ENCODE results near the gene GREM1. TPM values are rescaled to one million over a fixed set of nuclear protein-coding genes. Genes with fewer than 3 reads are reported as not detected.

GREM1 gene
- total RNA-seq, 1 experiment from 2014 or later, result 0.66 TPM

DNA sequence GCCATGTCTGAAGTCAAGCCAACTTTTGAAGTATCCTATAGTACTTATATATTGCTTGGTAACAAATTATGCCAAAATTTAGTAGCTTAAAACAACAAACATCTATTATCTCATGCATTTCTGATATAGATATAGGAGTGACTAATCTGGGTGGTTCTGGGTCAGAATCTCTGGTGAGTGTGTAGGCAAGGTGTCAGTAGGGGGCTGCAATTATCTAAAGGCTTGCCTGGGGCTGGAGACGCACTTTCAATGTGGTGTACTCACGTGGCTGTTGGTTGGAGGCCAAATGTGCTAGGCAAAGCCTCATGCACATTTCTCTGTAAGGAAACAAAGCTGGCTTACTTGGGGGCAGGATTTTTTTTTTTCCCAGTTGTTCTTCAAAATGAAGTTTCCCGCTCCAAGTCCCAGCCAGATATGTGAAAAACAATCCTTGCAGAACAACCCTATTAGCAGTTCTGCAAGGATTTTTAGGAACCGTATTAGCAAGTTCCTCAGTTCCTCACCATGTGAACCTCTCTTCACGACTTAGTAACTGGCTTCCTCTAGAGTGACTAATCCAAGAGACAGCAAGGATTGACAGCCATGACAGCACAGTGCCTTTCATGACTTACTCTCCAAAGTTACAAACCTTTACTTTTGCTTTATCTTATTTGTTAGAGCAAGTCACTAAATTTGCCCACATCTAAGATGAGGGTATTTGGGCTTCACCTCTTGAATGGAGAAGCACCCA is 25.8 kb downstream of the GREM1 start:
- H3K4me1 ChIP-seq (ENCODE audit: control insufficient read depth in 1 of 2, insufficient read depth in 2 of 2, low read length in 2 of 2), result no peaks in the 10 kb centered on the region
- CTCF ChIA-PET, result no interaction called here
- DNase-seq (ENCODE audit: low read depth, low spot score) (no peak), ATAC-seq (no peak)
- BruUV-seq (replicated peaks), result no TSS peak
- intact Hi-C loops (cut with micrococcal nuclease), result loop anchor here (1.0 kb wide), 1 partner anchor 22 kb away; no protein-coding TSS in a partner anchor
- H3K27ac ChIP-seq (ENCODE audit: low read depth, low read length), result no peak overlapping the region
- H3K9me2 ChIP-seq (ENCODE audit: insufficient read depth), result no peaks in the 10 kb centered on the region
- no peak overlapping the region for H3K4me2 ChIP-seq (ENCODE audit: low read length)
- POLR2A ChIA-PET, result no interaction called here
- no peak overlapping the region for H3K9ac ChIP-seq (ENCODE audit: low read length)
- H3K27me3 ChIP-seq (ENCODE audit: insufficient read depth, low read length), result no peaks in the 10 kb centered on the region
- no peaks in the 10 kb centered on the region for H3K36me3 ChIP-seq (ENCODE audit: control insufficient read depth in 1 of 2, insufficient read depth in 2 of 2, low read length in 2 of 2)
- RAD21 ChIA-PET (ENCODE audit: low non-redundant PET in 1 of 2, low total read pairs in 2 of 2, uncharacterized antibody in 2 of 2, unreplicated experiment in 2 of 2), result no interaction called here
- no peaks in the 10 kb centered on the region for H3K9me3 ChIP-seq (ENCODE audit: control insufficient read depth in 1 of 2, insufficient read depth in 1 of 2, low read depth in 1 of 2, low read length in 2 of 2)
- H3K4me3 ChIP-seq (replicated peaks in 1 of 2; ENCODE audit: low read depth in 1 of 2, low read length in 2 of 2), result no peak overlapping the region
- no peaks in the 10 kb centered on the region for H3K79me2 ChIP-seq (ENCODE audit: insufficient read depth, low read length)
- TF ChIP-seq SP1 (IDR thresholded peaks at IDR 0.05; ENCODE audit: low read depth), result no peak
- TF ChIP-seq JUND (IDR thresholded peaks at IDR 0.05), result no peak
- no peak for TF ChIP-seq ELF1 (IDR thresholded peaks at IDR 0.05; ENCODE audit: borderline replicate concordance, low read depth)
- no peak for TF ChIP-seq EZH2 (IDR thresholded peaks at IDR 0.05)
- TF ChIP-seq POLR2AphosphoS5 (IDR thresholded peaks at IDR 0.05; ENCODE audit: low read depth, low read length), result no peak
- TF ChIP-seq ZFX (IDR thresholded peaks at IDR 0.05), result no peak
- no peak for TF ChIP-seq ZNF274 (IDR thresholded peaks at IDR 0.05; ENCODE audit: low read depth, low read length)
- TF ChIP-seq, protein P1, sequence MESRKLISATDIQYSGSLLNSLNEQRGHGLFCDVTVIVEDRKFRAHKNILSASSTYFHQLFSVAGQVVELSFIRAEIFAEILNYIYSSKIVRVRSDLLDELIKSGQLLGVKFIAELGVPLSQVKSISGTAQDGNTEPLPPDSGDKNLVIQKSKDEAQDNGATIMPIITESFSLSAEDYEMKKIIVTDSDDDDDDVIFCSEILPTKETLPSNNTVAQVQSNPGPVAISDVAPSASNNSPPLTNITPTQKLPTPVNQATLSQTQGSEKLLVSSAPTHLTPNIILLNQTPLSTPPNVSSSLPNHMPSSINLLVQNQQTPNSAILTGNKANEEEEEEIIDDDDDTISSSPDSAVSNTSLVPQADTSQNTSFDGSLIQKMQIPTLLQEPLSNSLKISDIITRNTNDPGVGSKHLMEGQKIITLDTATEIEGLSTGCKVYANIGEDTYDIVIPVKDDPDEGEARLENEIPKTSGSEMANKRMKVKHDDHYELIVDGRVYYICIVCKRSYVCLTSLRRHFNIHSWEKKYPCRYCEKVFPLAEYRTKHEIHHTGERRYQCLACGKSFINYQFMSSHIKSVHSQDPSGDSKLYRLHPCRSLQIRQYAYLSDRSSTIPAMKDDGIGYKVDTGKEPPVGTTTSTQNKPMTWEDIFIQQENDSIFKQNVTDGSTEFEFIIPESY (IDR thresholded peaks at IDR 0.05; ENCODE audit: extremely low read depth, insufficient replicate concordance, low read length), result no peak
- TF ChIP-seq EZH2phosphoT487 (IDR thresholded peaks at IDR 0.05; ENCODE audit: borderline replicate concordance), result no peak
- no peak for TF ChIP-seq CBX3 (IDR thresholded peaks at IDR 0.05; ENCODE audit: low read depth)
- TF ChIP-seq SRF (IDR thresholded peaks at IDR 0.05; ENCODE audit: low read depth), result no peak
- no peaks in the 10 kb centered on the region for H4K20me1 ChIP-seq (ENCODE audit: insufficient read depth)
- no peak overlapping the region for H2AFZ ChIP-seq (ENCODE audit: low read depth, low read length, poor library complexity, severe bottlenecking)

Data from HCT116 (cell line).